Pancreas (tissue), 10 donors: ENCODE measurements around the gene EXOC7. TPM values are rescaled to one million over a fixed set of nuclear protein-coding genes. Genes with fewer than 3 reads are reported as not detected.

ENCODE experiments used
- ATAC-seq, 4 donors: fragments of 200-7000 bp; cut with Tn5 transposase; one replicate each; pipeline versions ENCODE4 v1.8.0 to v1.9.1; 2020; ENCODE audit warnings: mild to moderate bottlenecking in 4 of 4, moderate library complexity in 4 of 4
- DNase-seq, 6 donors: peaks; one replicate each; pipeline ENCODE4 v3.0.0-alpha.2; 2020
- FAIRE-seq: peaks from 2 replicates; lab custom pipeline; 2012; peaks lifted over from hg19 to GRCh38; lab: Jason Lieb, UNC
- H3K27ac ChIP-seq, 4 donors: fragments of 200-600 bp; sonication (generic); 1 replicate in 3 of 4; 2 replicates in 1 of 4; pipeline versions ENCODE4 v1.5.0 to v1.8.0; 2020
- H3K27me3 ChIP-seq, 4 donors: fragments of 200-600 bp; one replicate each; pipeline ENCODE4 v1.8.0; 2021
- H3K36me3 ChIP-seq, 3 donors: fragments of 200-600 bp; sonication (generic) in 1 of 3; one replicate each; pipeline versions ENCODE4 v1.5.0 to v1.8.0; 2020 to 2021
- H3K4me1 ChIP-seq, 3 donors: fragments of 200-600 bp; one replicate each; pipeline ENCODE4 v1.8.0; 2021
- H3K4me3 ChIP-seq, 4 donors: fragments of 200-600 bp; sonication (generic) in 2 of 4; one replicate each; pipeline versions ENCODE4 v1.5.0 to v1.8.0; 2020 to 2021
- H3K9me3 ChIP-seq, 4 donors: fragments of 200-600 bp; one replicate each; pipeline ENCODE4 v1.8.0; 2021
- CTCF ChIP-seq, 4 donors: fragments of 200-600 bp; sonication (generic) in 3 of 4; IDR thresholded peaks; one replicate each; pipeline versions ENCODE4 v1.5.0 to v1.8.0; 2021; ENCODE audit warnings: antibody characterized with exemption in 4 of 4
- WGBS, 2 donors: extraction: QIAGEN DNeasy Blood & Tissue Kit; methylation state at CpG; one replicate each; pipeline ENCODE4 v1.1.7; 2013; 5-methylcytosine and 5-hydroxymethylcytosine counted together
- intact Hi-C, 3 donors: fragments of 100-400 bp; cut with DNase I; formaldehyde crosslinking; loops; one replicate each; pipeline versions ENCODE4 v1.11.1 to v1.14.2; 2022
- polyA plus RNA-seq, 2 donors: library from polyadenylated mRNA; stranded (reverse); fragments of 200-250 nt; gene quantifications; one replicate each; pipeline ENCODE4 v1.2.3, GENCODE V29; 2013
- total RNA-seq, 6 donors: library from RNA; stranded (reverse); fragmentation: NEBNext Ultra II Directional in 4 of 6; extraction: Animal tissue kit (Norgen Biotek cat#: 25700) in 4 of 6; gene quantifications; one replicate each; pipeline versions ENCODE4 v1.2.1 to v1.2.4, GENCODE V29; 2021 to 2023
- donor health status: healthy with polysubstance abuse.
- donor health status: DM: no; HTN: no; CAD: no; lungs with moderate emphysema.
- donor health status: DM: no; HTN: no; CAD: no.
- donor health status: control.
- donor health status: control.
- donor health status: Bipolar disorder and iron deficiency.
- donor health status: DM: yes; HTN: yes; CAD: no.
- donor health status: DM: no; HTN: no; CAD: no.
- donor health status: DM: no; HTN: no; CAD: no.
- donor health status: DM: yes; HTN: yes; CAD: no.

EXOC7 gene
- total and polyA plus RNA-seq, 8 donors: 38.4 to 103 (median 56.6) TPM

GRCh38 chr17:76131051-76131691 is 27.6 kb upstream of the EXOC7 start:
- ATAC-seq: no peak
- Histone ChIP-seq H3K4me1 (peaks cover 0 to 2% (median 0%) of the 10 kb centered on the region in 3 donors), H3K4me3 (no peak overlapping the region), H3K9me3 (no peaks in the 10 kb centered on the region), H3K36me3 (no peaks in the 10 kb centered on the region), H3K27me3 (no peaks in the 10 kb centered on the region), H3K27ac (no peak overlapping the region)
- FAIRE-seq: no peak
- DNase-seq: no peak
- intact Hi-C loops: no loop called here
- WGBS, 2 donors: 72 to 79% methylated on average over 21 of the region's 21 CpGs
- TF ChIP-seq CTCF (IDR thresholded peaks at IDR 0.05): no peak

- H3K27me3 ChIP-seq: no peaks in the 10 kb centered on the region
- no peak overlapping the region for H3K27ac ChIP-seq
- 73 to 82% methylated on average over 13 of the region's 13 CpGs for WGBS, 2 donors
- intact Hi-C loops: no loop called here
- H3K9me3 ChIP-seq: no peaks in the 10 kb centered on the region
- no peaks in the 10 kb centered on the region for H3K36me3 ChIP-seq
- DNase-seq: no peak
- TF ChIP-seq CTCF (IDR thresholded peaks at IDR 0.05): no peak
- FAIRE-seq: no peak
- peaks cover 0 to 2% (median 0%) of the 10 kb centered on the region in 3 donors for H3K4me1 ChIP-seq
- no peak overlapping the region for H3K4me3 ChIP-seq
- no peak for ATAC-seq
These were observed 26.9 kb upstream of the EXOC7 start for GRCh38 chr17:76130473-76130872.

GRCh38 chr17:76125922-76126321 is 22.3 kb upstream of the EXOC7 start:
- Histone ChIP-seq H3K36me3 (no peaks in the 10 kb centered on the region), H3K27me3 (no peaks in the 10 kb centered on the region), H3K4me3 (no peak overlapping the region), H3K4me1 (peaks cover 0 to 4% (median 0%) of the 10 kb centered on the region in 3 donors), H3K9me3 (no peaks in the 10 kb centered on the region), H3K27ac (no peak overlapping the region)
- WGBS, 2 donors: 89 to 96% methylated on average over 1 of the region's 1 CpG
- DNase-seq (no peak), FAIRE-seq (no peak), ATAC-seq (no peak)
- intact Hi-C loops: no loop called here
- no peak for TF ChIP-seq CTCF (IDR thresholded peaks at IDR 0.05)

GRCh38 chr17:76125391-76125675 is 21.7 kb upstream of the EXOC7 start:
- intact Hi-C loops: no loop called here

More at GRCh38 chr17:76125391-76125675, 21.7 kb upstream of the EXOC7 start:
- WGBS, 2 donors: 62 to 78% methylated on average over 5 of the region's 5 CpGs
- Histone ChIP-seq H3K27me3 (no peaks in the 10 kb centered on the region), H3K9me3 (no peaks in the 10 kb centered on the region), H3K36me3 (no peaks in the 10 kb centered on the region), H3K4me1 (peaks cover 0 to 4% (median 0%) of the 10 kb centered on the region in 3 donors), H3K4me3 (no peak overlapping the region), H3K27ac (no peak overlapping the region)
- DNase-seq: no peak
- no peak for TF ChIP-seq CTCF (IDR thresholded peaks at IDR 0.05)
- FAIRE-seq: no peak
- ATAC-seq: no peak
